ENCODE results near the gene COX4I1. TPM values are rescaled to one million over a fixed set of nuclear protein-coding genes. Genes with fewer than 3 reads are reported as not detected.
"Not testable (repeated sequence)": the region's sequence is repeated elsewhere in the genome, so short reads cannot be mapped to it uniquely, and the experiment has no call there.

The COX4I1 gene
- total and polyA plus RNA-seq, 2 donors (not counting 1 experiment from before 2014, with no cell fraction given) = 759 to 813 TPM

- DNase-seq; H3K9me3 ChIP-seq (ENCODE audit: control extremely low read depth in 1 of 3, control insufficient read depth in 2 of 3, insufficient read depth in 1 of 3, low read length in 2 of 3); H3K4me1 Mint-ChIP-seq; POLR2A ChIA-PET; ATAC-seq (ENCODE audit: low read depth); CTCF ChIA-PET; H3K9ac ChIP-seq (ENCODE audit: low read length); H3K9me3 Mint-ChIP-seq (ENCODE audit: insufficient read depth); H3K79me2 ChIP-seq (ENCODE audit: control insufficient read depth, insufficient read depth, low read length); H3K4me2 ChIP-seq (replicated peaks; ENCODE audit: low read depth, low read length, poor library complexity, severe bottlenecking); H3K4me1 ChIP-seq (ENCODE audit: control insufficient read depth in 2 of 2, insufficient read depth in 2 of 2, low read length in 2 of 2); H3K4me3 Mint-ChIP-seq; H3K27ac ChIP-seq (ENCODE audit: low read length in 2 of 2); intact Hi-C loops (cut with micrococcal nuclease); H3K4me3 ChIP-seq (ENCODE audit: control extremely low read depth in 1 of 5, extremely low read depth in 1 of 5, insufficient read depth in 1 of 5, low read depth in 2 of 5, low read length in 4 of 5); H2AFZ ChIP-seq (ENCODE audit: insufficient read depth, low read depth, low read length, poor library complexity, severe bottlenecking); H3K27ac Mint-ChIP-seq: not testable (repeated sequence)
- Histone ChIP-seq H3K36me3 (replicated peaks in 1 of 2; ENCODE audit: control extremely low read depth in 1 of 2, control insufficient read depth in 1 of 2, extremely low read depth in 1 of 2, insufficient read depth in 2 of 2, low read length in 1 of 2) (peaks cover 0 to 37% of the 10 kb centered on the region in 2 experiments), H3K27me3 (replicated peaks in 1 of 4; ENCODE audit: control extremely low read depth in 1 of 4, control insufficient read depth in 3 of 4, insufficient read depth in 4 of 4, low read length in 3 of 4) (peaks cover 0 to 15% (median 3%) of the 10 kb centered on the region in 4 experiments), H4K20me1 (ENCODE audit: control insufficient read depth, insufficient read depth, low read length, poor library complexity, severe bottlenecking) (peaks cover 25% of the 10 kb centered on the region)
- H3K27me3 Mint-ChIP-seq = peaks cover 23% of the 10 kb centered on the region
- WGBS (ENCODE audit: insufficient coverage) = no CpG with 5 or more reads among the region's 27 CpGs
Observed at GRCh38 chr16:85808104-85808503, 8.6 kb downstream of the COX4I1 start.

GRCh38 chr16:85808926-85809325 is 9.4 kb downstream of the COX4I1 start:
- ATAC-seq (ENCODE audit: low read depth) = no peak

More at GRCh38 chr16:85808926-85809325, 9.4 kb downstream of the COX4I1 start:
- Histone ChIP-seq H3K9ac (ENCODE audit: low read length) (no peak overlapping the region), H3K4me3 (ENCODE audit: control extremely low read depth in 1 of 5, extremely low read depth in 1 of 5, insufficient read depth in 1 of 5, low read depth in 2 of 5, low read length in 4 of 5) (no peak overlapping the region), H3K4me2 (replicated peaks; ENCODE audit: low read depth, low read length, poor library complexity, severe bottlenecking) (no peak overlapping the region), H3K27ac (ENCODE audit: low read length in 2 of 2) (no peak overlapping the region), H3K79me2 (ENCODE audit: control insufficient read depth, insufficient read depth, low read length) (peaks cover under 1% of the 10 kb centered on the region), H4K20me1 (ENCODE audit: control insufficient read depth, insufficient read depth, low read length, poor library complexity, severe bottlenecking) (peaks cover 22% of the 10 kb centered on the region), H2AFZ (ENCODE audit: insufficient read depth, low read depth, low read length, poor library complexity, severe bottlenecking) (no peak overlapping the region), H3K4me1 (ENCODE audit: control insufficient read depth in 2 of 2, insufficient read depth in 2 of 2, low read length in 2 of 2) (no peaks in the 10 kb centered on the region), H3K9me3 (ENCODE audit: control extremely low read depth in 1 of 3, control insufficient read depth in 2 of 3, insufficient read depth in 1 of 3, low read length in 2 of 3) (no peaks in the 10 kb centered on the region), H3K36me3 (replicated peaks in 1 of 2; ENCODE audit: control extremely low read depth in 1 of 2, control insufficient read depth in 1 of 2, extremely low read depth in 1 of 2, insufficient read depth in 2 of 2, low read length in 1 of 2) (peaks cover 0 to 29% of the 10 kb centered on the region in 2 experiments), H3K27me3 (replicated peaks in 1 of 4; ENCODE audit: control extremely low read depth in 1 of 4, control insufficient read depth in 3 of 4, insufficient read depth in 4 of 4, low read length in 3 of 4) (peaks cover 0 to 20% (median 3%) of the 10 kb centered on the region in 4 experiments)
- no peak for DNase-seq
- Mint-ChIP-seq H3K4me3 (no peak overlapping the region), H3K9me3 (ENCODE audit: insufficient read depth) (no peaks in the 10 kb centered on the region), H3K27ac (no peak overlapping the region), H3K4me1 (peaks cover 2% of the 10 kb centered on the region), H3K27me3 (peaks cover 26% of the 10 kb centered on the region)
- CTCF ChIA-PET = interaction anchor here (0.6 to 2.6 kb wide), 3 partner anchors 10 to 330 kb away, joined by 3 to 17 read pairs (median 4); no protein-coding TSS in a partner anchor
- 100% methylated on average over 7 of the region's 7 CpGs for WGBS (ENCODE audit: insufficient coverage)
- TF ChIP-seq CTCF (IDR thresholded peaks at IDR 0.05) = no peak
- no peak for TF ChIP-seq EZH2 (IDR thresholded peaks at IDR 0.05; ENCODE audit: borderline replicate concordance, insufficient read depth, low read depth, low read length, poor library complexity, severe bottlenecking)
- intact Hi-C loops (cut with micrococcal nuclease) = no loop called here
- POLR2A ChIA-PET = interaction anchor here (0.6 kb wide), 1 partner anchor 69 kb away, joined by 8 read pairs; no protein-coding TSS in a partner anchor

Measured in B cell (primary cell).